ENCODE data around the gene DVL3.

GRCh38 chr3:184185461-184186183 is 30.4 kb downstream of the DVL3 start:
- TF ChIP-seq CTCF (IDR thresholded peaks at IDR 0.05; ENCODE audit: borderline replicate concordance, extremely low read depth, low read length, poor library complexity, severe bottlenecking) (no peak), EZH2 (IDR thresholded peaks at IDR 0.05; ENCODE audit: borderline replicate concordance, low read depth, low read length, severe bottlenecking) (no peak)
